Mesendoderm (in vitro differentiated cells): ENCODE data around the gene CFI.

Source experiments
- DNase-seq: peaks from one replicate; pipeline ENCODE4 v3.0.0; 2013
- H2AK5ac ChIP-seq: 2 replicates; pipeline ENCODE4 v1.6.1; 2013; ENCODE audit warnings: low read length, inconsistent platforms
- H2BK120ac ChIP-seq: 2 replicates; pipeline ENCODE4 v1.6.1; 2013; ENCODE audit warnings: low read depth, mild to moderate bottlenecking, low read length, moderate library complexity, mixed read lengths
- H2BK15ac ChIP-seq: replicated peaks from 2 replicates; pipeline ENCODE4 v1.6.1; 2013; ENCODE audit warnings: low read depth, mild to moderate bottlenecking, moderate library complexity
- H2BK5ac ChIP-seq: 2 replicates; pipeline ENCODE4 v1.6.1; 2013; ENCODE audit warnings: low read length, inconsistent platforms
- H3K18ac ChIP-seq: 2 replicates; pipeline ENCODE4 v1.6.1; 2013; ENCODE audit warnings: mild to moderate bottlenecking, low read length, mixed read lengths
- H3K23ac ChIP-seq: one replicate; pipeline ENCODE4 v1.6.1; 2013; ENCODE audit warnings: low read length
- H3K27ac ChIP-seq: 2 replicates; pipeline ENCODE4 v1.5.1; 2013; ENCODE audit warnings: low read depth, mild to moderate bottlenecking, inconsistent platforms, low read length, moderate library complexity
- H3K27me3 ChIP-seq: 2 replicates; pipeline ENCODE4 v1.6.1; 2013; ENCODE audit warnings: low read length, control low read depth, mild to moderate bottlenecking, inconsistent platforms; ENCODE audit not compliant: insufficient read depth, poor library complexity
- H3K36me3 ChIP-seq: 2 replicates; pipeline ENCODE4 v1.6.1; 2013; ENCODE audit warnings: low read length, inconsistent platforms; ENCODE audit not compliant: control insufficient read depth, insufficient read depth
- H3K4ac ChIP-seq: one replicate; pipeline ENCODE4 v1.6.1; 2013; ENCODE audit warnings: low read depth, mild to moderate bottlenecking, low read length, moderate library complexity
- H3K4me1 ChIP-seq: 2 replicates; pipeline ENCODE4 v1.6.1; 2013; ENCODE audit warnings: low read depth, low read length, inconsistent platforms; ENCODE audit not compliant: control insufficient read depth
- H3K4me2 ChIP-seq: 2 replicates; pipeline ENCODE4 v1.6.1; 2013; ENCODE audit warnings: low read length
- H3K4me3 ChIP-seq: 2 replicates; pipeline ENCODE4 v1.5.1; 2013; ENCODE audit warnings: mild to moderate bottlenecking, low read length
- H3K56ac ChIP-seq: one replicate; pipeline ENCODE4 v1.6.1; 2013; ENCODE audit warnings: low read length
- H3K79me1 ChIP-seq: 2 replicates; pipeline ENCODE4 v1.6.1; 2013; ENCODE audit warnings: low read length, inconsistent platforms
- H3K79me2 ChIP-seq: 2 replicates; pipeline ENCODE4 v1.6.1; 2013; ENCODE audit warnings: mild to moderate bottlenecking, low read length; ENCODE audit not compliant: control insufficient read depth, insufficient read depth
- H3K9ac ChIP-seq: 2 replicates; pipeline ENCODE4 v1.6.1; 2013; ENCODE audit warnings: low read length, inconsistent platforms
- H4K5ac ChIP-seq: one replicate; pipeline ENCODE4 v1.6.1; 2013; ENCODE audit warnings: low read length
- H4K8ac ChIP-seq: one replicate; pipeline ENCODE4 v1.6.1; 2013; ENCODE audit warnings: low read depth, mild to moderate bottlenecking, control low read depth, low read length, moderate library complexity
- WGBS: extraction: QIAGEN DNeasy Blood & Tissue Kit; methylation state at CpG from one replicate; pipeline ENCODE4 v1.1.7; 2013; ENCODE audit warnings: low lambda C conversion rate, missing lambda C conversion rate; ENCODE audit not compliant: insufficient coverage; ENCODE audit errors: extremely low coverage; 5-methylcytosine and 5-hydroxymethylcytosine counted together

CFI gene

GRCh38 chr4:109836985-109837384, 35.2 kb upstream of the CFI start:
- Histone ChIP-seq H3K4me2 (no peak overlapping the region), H3K23ac (no peak overlapping the region), H3K9ac (no peak overlapping the region), H2BK5ac (no peak overlapping the region), H3K36me3 (no peaks in the 10 kb centered on the region), H2BK15ac (no peak overlapping the region), H3K27me3 (no peaks in the 10 kb centered on the region), H3K4me3 (no peak overlapping the region), H3K79me1 (no peaks in the 10 kb centered on the region), H3K4me1 (no peaks in the 10 kb centered on the region), H3K27ac (no peak overlapping the region), H2AK5ac (no peak overlapping the region), H3K56ac (no peak overlapping the region), H3K4ac (no peak overlapping the region), H3K79me2 (no peaks in the 10 kb centered on the region), H4K8ac (no peak overlapping the region), H3K18ac (no peak overlapping the region), H2BK120ac (no peak overlapping the region), H4K5ac (no peak overlapping the region)
- WGBS, result no CpG with 5 or more reads among the region's 3 CpGs
- no peak for DNase-seq

- H3K79me2 ChIP-seq, result no peaks in the 10 kb centered on the region
- H3K4ac ChIP-seq, result no peak overlapping the region
- no peak overlapping the region for H3K4me3 ChIP-seq
- no peak overlapping the region for H3K56ac ChIP-seq
- H2BK120ac ChIP-seq, result no peak overlapping the region
- H3K36me3 ChIP-seq, result no peaks in the 10 kb centered on the region
- no peaks in the 10 kb centered on the region for H3K4me1 ChIP-seq
- no peak overlapping the region for H3K4me2 ChIP-seq
- DNase-seq, result no peak
- H3K9ac ChIP-seq, result no peak overlapping the region
- H3K18ac ChIP-seq, result no peak overlapping the region
- H2AK5ac ChIP-seq, result no peak overlapping the region
- H2BK5ac ChIP-seq, result no peak overlapping the region
- H3K23ac ChIP-seq, result no peak overlapping the region
- H4K5ac ChIP-seq, result no peak overlapping the region
- H4K8ac ChIP-seq, result no peak overlapping the region
- H3K27ac ChIP-seq, result no peak overlapping the region
- no CpG with 5 or more reads among the region's 4 CpGs for WGBS
- no peak overlapping the region for H2BK15ac ChIP-seq
- no peaks in the 10 kb centered on the region for H3K27me3 ChIP-seq
- H3K79me1 ChIP-seq, result no peaks in the 10 kb centered on the region
These were observed 32.0 kb upstream of the CFI start for GRCh38 chr4:109833756-109834155.

- no peak for DNase-seq
- no peak within 1 kb of the TSS for H2BK5ac ChIP-seq
- H3K27me3 ChIP-seq, result no peaks in the 10 kb centered on the region
- H3K4me1 ChIP-seq, result no peaks in the 10 kb centered on the region
- no peak within 1 kb of the TSS for H4K8ac ChIP-seq
- no peaks in the 10 kb centered on the region for H3K79me2 ChIP-seq
- no peak within 1 kb of the TSS for H2AK5ac ChIP-seq
- no peak within 1 kb of the TSS for H3K4ac ChIP-seq
- no peak within 1 kb of the TSS for H3K4me2 ChIP-seq
- WGBS, result no CpG with 5 or more reads among the region's 2 CpGs
- H3K27ac ChIP-seq, result no peak within 1 kb of the TSS
- no peak within 1 kb of the TSS for H2BK15ac ChIP-seq
- no peak within 1 kb of the TSS for H2BK120ac ChIP-seq
- no peaks in the 10 kb centered on the region for H3K79me1 ChIP-seq
- no peak within 1 kb of the TSS for H4K5ac ChIP-seq
- H3K4me3 ChIP-seq, result no peak within 1 kb of the TSS
- H3K9ac ChIP-seq, result no peak within 1 kb of the TSS
- H3K56ac ChIP-seq, result no peak within 1 kb of the TSS
- H3K23ac ChIP-seq, result no peak within 1 kb of the TSS
- H3K36me3 ChIP-seq, result no peaks in the 10 kb centered on the region
- no peak within 1 kb of the TSS for H3K18ac ChIP-seq
These were observed 25.9 kb upstream of the CFI start, which contains the start of gene RRH for GRCh38 chr4:109827672-109828071. RRH (plus strand) TSS chr4:109827972; CDS start chr4:109828028, 56 bp downstream.

GRCh38 chr4:109826719-109827118, 24.9 kb upstream of the CFI start:
- Histone ChIP-seq H4K8ac (no peak overlapping the region), H3K27ac (no peak overlapping the region), H3K79me2 (no peaks in the 10 kb centered on the region), H3K18ac (no peak overlapping the region), H2BK5ac (no peak overlapping the region), H2AK5ac (no peak overlapping the region), H3K27me3 (no peaks in the 10 kb centered on the region), H2BK15ac (no peak overlapping the region), H3K56ac (no peak overlapping the region), H3K4ac (no peak overlapping the region), H3K4me3 (no peak overlapping the region), H3K23ac (no peak overlapping the region), H4K5ac (no peak overlapping the region), H3K36me3 (no peaks in the 10 kb centered on the region), H3K9ac (no peak overlapping the region), H2BK120ac (no peak overlapping the region), H3K4me2 (no peak overlapping the region), H3K4me1 (no peaks in the 10 kb centered on the region), H3K79me1 (no peaks in the 10 kb centered on the region)
- DNase-seq, result no peak

GRCh38 chr4:109821185-109821584, 19.4 kb upstream of the CFI start:
- Histone ChIP-seq H3K4me2 (no peak overlapping the region), H2BK15ac (no peak overlapping the region), H4K5ac (no peak overlapping the region), H3K79me1 (peaks cover 8% of the 10 kb centered on the region), H4K8ac (no peak overlapping the region), H3K36me3 (no peaks in the 10 kb centered on the region), H3K4me1 (peaks cover 2% of the 10 kb centered on the region), H2AK5ac (no peak overlapping the region), H3K27ac (no peak overlapping the region), H2BK120ac (no peak overlapping the region), H3K9ac (no peak overlapping the region), H3K4me3 (no peak overlapping the region), H3K23ac (no peak overlapping the region), H2BK5ac (no peak overlapping the region), H3K27me3 (no peaks in the 10 kb centered on the region), H3K56ac (no peak overlapping the region), H3K79me2 (peaks cover 28% of the 10 kb centered on the region), H3K18ac (no peak overlapping the region), H3K4ac (no peak overlapping the region)
- WGBS, result no CpG with 5 or more reads among the region's 2 CpGs
- no peak for DNase-seq

GRCh38 chr4:109820563-109820962, 18.8 kb upstream of the CFI start:
- H3K23ac ChIP-seq, result no peak overlapping the region
- peaks cover 35% of the 10 kb centered on the region for H3K79me2 ChIP-seq
- H4K8ac ChIP-seq, result no peak overlapping the region
- peaks cover 10% of the 10 kb centered on the region for H3K79me1 ChIP-seq
- H2BK120ac ChIP-seq, result no peak overlapping the region
- H3K27me3 ChIP-seq, result no peaks in the 10 kb centered on the region
- no peaks in the 10 kb centered on the region for H3K36me3 ChIP-seq
- H3K4me3 ChIP-seq, result no peak overlapping the region
- no CpG with 5 or more reads among the region's 2 CpGs for WGBS
- H3K18ac ChIP-seq, result no peak overlapping the region
- H3K56ac ChIP-seq, result no peak overlapping the region
- H3K9ac ChIP-seq, result no peak overlapping the region
- no peak for DNase-seq
- no peak overlapping the region for H2AK5ac ChIP-seq
- peaks cover 2% of the 10 kb centered on the region for H3K4me1 ChIP-seq
- H2BK15ac ChIP-seq, result no peak overlapping the region
- no peak overlapping the region for H2BK5ac ChIP-seq
- no peak overlapping the region for H4K5ac ChIP-seq
- H3K4me2 ChIP-seq, result no peak overlapping the region
- H3K27ac ChIP-seq, result no peak overlapping the region
- no peak overlapping the region for H3K4ac ChIP-seq
